ENCODE results near the gene CCL14.
"Not testable (repeated sequence)": the region's sequence is repeated elsewhere in the genome, so short reads cannot be mapped to it uniquely, and the experiment has no call there.

Gene CCL14

GRCh38 chr17:35986643-35987042, at the start of gene CCL14:
Gene CCL14, minus strand, starts transcription at chr17:35986729. Its CDS starts 80 bp downstream, at chr17:35986649.
- Histone ChIP-seq H3K27me3 (ENCODE audit: control insufficient read depth, insufficient read depth, low read length) (no peaks in the 10 kb centered on the region), H3K9me3 (ENCODE audit: control insufficient read depth, insufficient read depth, low read length) (no peaks in the 10 kb centered on the region), H3K4me1 (ENCODE audit: control insufficient read depth, insufficient read depth, low read length) (no peaks in the 10 kb centered on the region), H3K4me3 (ENCODE audit: low read depth, low read length) (no peak within 1 kb of the TSS), H3K36me3 (ENCODE audit: control insufficient read depth, insufficient read depth, low read length) (no peaks in the 10 kb centered on the region), H3K9ac (ENCODE audit: low read depth, low read length) (no peak within 1 kb of the TSS)

GRCh38 chr17:36036235-36036634, 49.7 kb upstream of the CCL14 start:
- Histone ChIP-seq H3K4me1 (ENCODE audit: control insufficient read depth, insufficient read depth, low read length) (no peaks in the 10 kb centered on the region), H3K9me3 (ENCODE audit: control insufficient read depth, insufficient read depth, low read length) (no peaks in the 10 kb centered on the region), H3K4me3 (ENCODE audit: low read depth, low read length) (no peak overlapping the region), H3K27me3 (ENCODE audit: control insufficient read depth, insufficient read depth, low read length) (no peaks in the 10 kb centered on the region), H3K36me3 (ENCODE audit: control insufficient read depth, insufficient read depth, low read length) (no peaks in the 10 kb centered on the region), H3K9ac (ENCODE audit: low read depth, low read length) (no peak overlapping the region)

GRCh38 chr17:36034127-36034526, 47.6 kb upstream of the CCL14 start:
- no peak overlapping the region for H3K9ac ChIP-seq (ENCODE audit: low read depth, low read length)
- H3K27me3 ChIP-seq (ENCODE audit: control insufficient read depth, insufficient read depth, low read length), result no peaks in the 10 kb centered on the region
- no peaks in the 10 kb centered on the region for H3K4me1 ChIP-seq (ENCODE audit: control insufficient read depth, insufficient read depth, low read length)
- no peak overlapping the region for H3K4me3 ChIP-seq (ENCODE audit: low read depth, low read length)
- H3K36me3 ChIP-seq (ENCODE audit: control insufficient read depth, insufficient read depth, low read length), result no peaks in the 10 kb centered on the region
- H3K9me3 ChIP-seq (ENCODE audit: control insufficient read depth, insufficient read depth, low read length), result no peaks in the 10 kb centered on the region

- Histone ChIP-seq H3K27me3 (ENCODE audit: control insufficient read depth, insufficient read depth, low read length) (no peaks in the 10 kb centered on the region), H3K9me3 (ENCODE audit: control insufficient read depth, insufficient read depth, low read length) (no peaks in the 10 kb centered on the region), H3K4me3 (ENCODE audit: low read depth, low read length) (no peak overlapping the region), H3K9ac (ENCODE audit: low read depth, low read length) (no peak overlapping the region), H3K36me3 (ENCODE audit: control insufficient read depth, insufficient read depth, low read length) (no peaks in the 10 kb centered on the region), H3K4me1 (ENCODE audit: control insufficient read depth, insufficient read depth, low read length) (no peaks in the 10 kb centered on the region)
Measured at GRCh38 chr17:36030956-36031355, 44.4 kb upstream of the CCL14 start.

- no peaks in the 10 kb centered on the region for H3K36me3 ChIP-seq (ENCODE audit: control insufficient read depth, insufficient read depth, low read length)
- no peak overlapping the region for H3K4me3 ChIP-seq (ENCODE audit: low read depth, low read length)
- H3K27me3 ChIP-seq (ENCODE audit: control insufficient read depth, insufficient read depth, low read length), result no peaks in the 10 kb centered on the region
- H3K4me1 ChIP-seq (ENCODE audit: control insufficient read depth, insufficient read depth, low read length), result no peaks in the 10 kb centered on the region
- no peak overlapping the region for H3K9ac ChIP-seq (ENCODE audit: low read depth, low read length)
- no peaks in the 10 kb centered on the region for H3K9me3 ChIP-seq (ENCODE audit: control insufficient read depth, insufficient read depth, low read length)
Measured at GRCh38 chr17:36027761-36028160, 41.2 kb upstream of the CCL14 start.

- Histone ChIP-seq H3K4me3 (ENCODE audit: low read depth, low read length) (no peak overlapping the region), H3K4me1 (ENCODE audit: control insufficient read depth, insufficient read depth, low read length) (no peaks in the 10 kb centered on the region), H3K27me3 (ENCODE audit: control insufficient read depth, insufficient read depth, low read length) (no peaks in the 10 kb centered on the region), H3K9ac (ENCODE audit: low read depth, low read length) (no peak overlapping the region), H3K9me3 (ENCODE audit: control insufficient read depth, insufficient read depth, low read length) (no peaks in the 10 kb centered on the region), H3K36me3 (ENCODE audit: control insufficient read depth, insufficient read depth, low read length) (no peaks in the 10 kb centered on the region)
Measured at GRCh38 chr17:36024106-36024869, 37.8 kb upstream of the CCL14 start.

GRCh38 chr17:36019423-36019822, 32.9 kb upstream of the CCL14 start:
- no peak overlapping the region for H3K4me3 ChIP-seq (ENCODE audit: low read depth, low read length)
- H3K9me3 ChIP-seq (ENCODE audit: control insufficient read depth, insufficient read depth, low read length), result no peaks in the 10 kb centered on the region
- no peaks in the 10 kb centered on the region for H3K4me1 ChIP-seq (ENCODE audit: control insufficient read depth, insufficient read depth, low read length)
- no peaks in the 10 kb centered on the region for H3K36me3 ChIP-seq (ENCODE audit: control insufficient read depth, insufficient read depth, low read length)
- H3K9ac ChIP-seq (ENCODE audit: low read depth, low read length), result no peak overlapping the region
- H3K27me3 ChIP-seq (ENCODE audit: control insufficient read depth, insufficient read depth, low read length), result peaks cover 3% of the 10 kb centered on the region

GRCh38 chr17:36017799-36018198, 31.3 kb upstream of the CCL14 start, which contains the start of gene CCL23:
Gene CCL23, minus strand, starts transcription at chr17:36017972. Its CDS starts 75 bp downstream, at chr17:36017897.
- Histone ChIP-seq H3K4me1 (ENCODE audit: control insufficient read depth, insufficient read depth, low read length) (no peaks in the 10 kb centered on the region), H3K9me3 (ENCODE audit: control insufficient read depth, insufficient read depth, low read length) (no peaks in the 10 kb centered on the region), H3K36me3 (ENCODE audit: control insufficient read depth, insufficient read depth, low read length) (no peaks in the 10 kb centered on the region), H3K9ac (ENCODE audit: low read depth, low read length) (no peak within 1 kb of the TSS), H3K27me3 (ENCODE audit: control insufficient read depth, insufficient read depth, low read length) (peaks cover 3% of the 10 kb centered on the region), H3K4me3 (ENCODE audit: low read depth, low read length) (no peak within 1 kb of the TSS)

GRCh38 chr17:36016555-36016954, 30.0 kb upstream of the CCL14 start:
- peaks cover 3% of the 10 kb centered on the region for H3K27me3 ChIP-seq (ENCODE audit: control insufficient read depth, insufficient read depth, low read length)
- H3K4me3 ChIP-seq (ENCODE audit: low read depth, low read length), result no peak overlapping the region
- H3K36me3 ChIP-seq (ENCODE audit: control insufficient read depth, insufficient read depth, low read length), result no peaks in the 10 kb centered on the region
- no peak overlapping the region for H3K9ac ChIP-seq (ENCODE audit: low read depth, low read length)
- H3K4me1 ChIP-seq (ENCODE audit: control insufficient read depth, insufficient read depth, low read length), result no peaks in the 10 kb centered on the region
- H3K9me3 ChIP-seq (ENCODE audit: control insufficient read depth, insufficient read depth, low read length), result no peaks in the 10 kb centered on the region

- H3K4me3 ChIP-seq (ENCODE audit: low read depth, low read length); H3K4me1 ChIP-seq (ENCODE audit: control insufficient read depth, insufficient read depth, low read length); H3K27me3 ChIP-seq (ENCODE audit: control insufficient read depth, insufficient read depth, low read length); H3K36me3 ChIP-seq (ENCODE audit: control insufficient read depth, insufficient read depth, low read length); H3K9ac ChIP-seq (ENCODE audit: low read depth, low read length); H3K9me3 ChIP-seq (ENCODE audit: control insufficient read depth, insufficient read depth, low read length): not testable (repeated sequence)
Measured at GRCh38 chr17:36015895-36016294, 29.4 kb upstream of the CCL14 start.

GRCh38 chr17:36014946-36015345, 28.4 kb upstream of the CCL14 start:
- H3K9ac ChIP-seq (ENCODE audit: low read depth, low read length), result no peak overlapping the region
- H3K9me3 ChIP-seq (ENCODE audit: control insufficient read depth, insufficient read depth, low read length), result no peaks in the 10 kb centered on the region
- H3K4me3 ChIP-seq (ENCODE audit: low read depth, low read length), result no peak overlapping the region
- H3K27me3 ChIP-seq (ENCODE audit: control insufficient read depth, insufficient read depth, low read length), result peaks cover 3% of the 10 kb centered on the region
- no peaks in the 10 kb centered on the region for H3K36me3 ChIP-seq (ENCODE audit: control insufficient read depth, insufficient read depth, low read length)
- H3K4me1 ChIP-seq (ENCODE audit: control insufficient read depth, insufficient read depth, low read length), result no peaks in the 10 kb centered on the region

GRCh38 chr17:36011201-36011600, 24.7 kb upstream of the CCL14 start:
- no peak overlapping the region for H3K9ac ChIP-seq (ENCODE audit: low read depth, low read length)

More at GRCh38 chr17:36011201-36011600, 24.7 kb upstream of the CCL14 start:
- Histone ChIP-seq H3K27me3 (ENCODE audit: control insufficient read depth, insufficient read depth, low read length) (no peaks in the 10 kb centered on the region), H3K36me3 (ENCODE audit: control insufficient read depth, insufficient read depth, low read length) (no peaks in the 10 kb centered on the region), H3K9me3 (ENCODE audit: control insufficient read depth, insufficient read depth, low read length) (no peaks in the 10 kb centered on the region), H3K4me3 (ENCODE audit: low read depth, low read length) (no peak overlapping the region), H3K4me1 (ENCODE audit: control insufficient read depth, insufficient read depth, low read length) (no peaks in the 10 kb centered on the region)

Measured in iPS-15b (cell line).